Fibroblast of mammary gland (primary cell): ENCODE measurements around the gene IGFALS.

ENCODE experiments used
- DNase-seq: peaks from one replicate; pipeline ENCODE4 v3.0.0-alpha.2; 2010; ENCODE audit warnings: low read depth
- H3K4me3 ChIP-seq: 2 replicates; pipeline ENCODE4 v1.5.1; 2011; ENCODE audit warnings: low read depth, mild to moderate bottlenecking, low read length, moderate library complexity; ENCODE audit not compliant: control insufficient read depth
- CTCF ChIP-seq: conservative IDR thresholded peaks from 2 replicates; pipeline ENCODE4 v1.5.1; 2011; ENCODE audit warnings: low read depth, low read length, inconsistent platforms; ENCODE audit not compliant: control insufficient read depth, insufficient read depth

IGFALS gene

GRCh38 chr16:1779741-1780676 is 13.5 kb downstream of the IGFALS start:
- no peak for TF ChIP-seq CTCF
- H3K4me3 ChIP-seq = no peak overlapping the region
- DNase-seq = no peak

GRCh38 chr16:1779234-1779701 is 14.2 kb downstream of the IGFALS start:
- DNase-seq = no peak
- H3K4me3 ChIP-seq = no peak overlapping the region
- no peak for TF ChIP-seq CTCF

- no peak for TF ChIP-seq CTCF
- H3K4me3 ChIP-seq = no peak overlapping the region
- no peak for DNase-seq
These were observed 15.0 kb downstream of the IGFALS start for GRCh38 chr16:1778200-1779179.

GRCh38 chr16:1777375-1778199 is 15.9 kb downstream of the IGFALS start:
- no peak for DNase-seq
- H3K4me3 ChIP-seq = no peak overlapping the region
- no peak for TF ChIP-seq CTCF

- no peak for TF ChIP-seq CTCF
- H3K4me3 ChIP-seq = no peak overlapping the region
- DNase-seq = no peak
These were observed 16.5 kb downstream of the IGFALS start for GRCh38 chr16:1776991-1777374.

- H3K4me3 ChIP-seq = no peak overlapping the region
- no peak for TF ChIP-seq CTCF
- no peak for DNase-seq
These were observed 16.9 kb downstream of the IGFALS start for GRCh38 chr16:1776672-1776955.
